Left renal pelvis (tissue), 4 donors: ENCODE data around the gene JAG2. TPM values are rescaled to one million over a fixed set of nuclear protein-coding genes. Genes with fewer than 3 reads are reported as not detected.

Experiments
- DNase-seq, 4 donors: peaks; one replicate each; pipeline ENCODE4 v3.0.0-alpha.2; 2013; ENCODE audit warnings: low read depth in 4 of 4, low spot score in 3 of 4
- polyA plus RNA-seq, 4 donors: library from polyadenylated mRNA; unstranded; fragments of 120-200 nt; gene quantifications; one replicate each; pipeline ENCODE4 v1.2.1, GENCODE V29; 2013; ENCODE audit not compliant: insufficient read length in 4 of 4

The JAG2 gene
- polyA plus RNA-seq, 4 donors: 5.4 to 10.9 (median 7.4) TPM

DNA sequence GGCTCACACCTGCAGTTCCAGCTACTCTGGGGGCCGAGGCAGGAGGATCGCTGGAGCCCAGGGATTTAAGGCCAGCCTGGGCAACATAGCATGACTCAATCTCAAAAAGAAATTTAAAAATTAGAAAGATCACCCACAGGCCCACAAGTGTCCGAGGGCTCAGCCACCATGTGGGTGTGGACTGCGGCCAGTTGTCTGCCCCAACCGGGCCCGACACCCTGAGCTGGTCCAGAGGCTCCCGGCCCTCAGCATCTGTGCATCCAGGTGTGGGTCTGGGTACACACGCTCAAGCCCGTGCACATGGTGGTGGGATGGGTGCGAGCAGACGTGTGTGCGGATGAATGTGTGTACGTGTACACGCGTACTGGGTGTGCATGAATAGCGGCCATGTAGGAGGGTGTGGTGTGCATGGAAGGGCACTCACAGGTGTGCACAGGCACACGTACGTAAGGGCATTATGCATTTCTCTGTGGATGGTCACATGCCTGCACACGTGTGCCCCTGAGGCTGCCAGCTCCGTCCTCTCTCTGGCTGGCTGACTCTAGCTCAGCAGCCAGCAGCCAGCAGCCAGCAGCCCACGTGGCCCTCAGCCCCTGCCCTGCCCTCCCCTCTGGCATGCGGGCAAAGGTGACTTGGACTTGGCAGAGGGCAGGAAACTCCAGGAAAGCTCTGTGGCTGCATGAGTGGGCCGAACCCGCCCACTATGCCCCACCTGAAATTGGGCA is 35.8 kb upstream of the JAG2 start:
- DNase-seq: no peak

DNA sequence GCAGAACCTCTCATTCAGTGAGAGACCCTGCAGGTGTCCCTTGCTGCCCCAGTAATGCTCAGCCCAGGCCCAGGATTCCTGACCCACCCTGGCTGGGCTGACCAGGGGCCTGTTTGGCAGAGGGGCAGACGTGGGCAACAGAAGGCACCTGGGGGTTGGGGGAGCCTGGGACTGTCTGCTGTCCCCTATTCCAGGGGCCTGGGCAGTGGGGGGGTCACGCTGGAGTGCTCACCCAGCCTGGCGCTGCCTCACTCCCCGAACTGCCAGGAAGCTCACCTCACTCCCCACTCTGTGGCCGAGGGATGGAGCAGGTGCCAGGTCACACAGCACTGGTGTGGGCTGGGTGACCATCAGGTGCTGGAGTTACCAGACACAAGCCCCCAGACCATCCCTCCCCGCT is 35.1 kb upstream of the JAG2 start:
- no peak for DNase-seq

DNA sequence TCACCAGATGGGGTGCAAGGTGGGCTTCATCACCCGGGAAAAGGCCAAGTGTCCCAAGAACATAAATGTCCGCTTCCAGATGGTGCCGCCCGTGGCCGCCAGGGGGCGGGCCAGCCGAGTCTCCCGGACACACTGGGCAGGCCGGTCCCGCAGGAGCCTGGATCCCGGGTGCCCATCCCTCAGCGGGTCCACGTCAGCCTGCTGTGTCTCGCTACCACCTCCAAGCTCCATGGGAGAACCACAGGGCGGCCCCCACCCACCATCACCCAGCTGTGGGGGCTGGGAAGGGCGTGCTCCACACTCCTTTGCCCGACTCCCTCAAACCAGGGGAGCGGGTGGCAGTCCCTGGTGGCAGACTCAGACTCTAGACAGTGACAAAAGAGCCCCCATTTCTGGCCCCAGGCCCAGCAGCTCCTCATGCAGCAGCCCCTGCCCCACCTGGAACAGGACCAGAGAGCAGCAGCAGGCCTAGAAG is 34.5 kb upstream of the JAG2 start:
- no peak for DNase-seq

DNA sequence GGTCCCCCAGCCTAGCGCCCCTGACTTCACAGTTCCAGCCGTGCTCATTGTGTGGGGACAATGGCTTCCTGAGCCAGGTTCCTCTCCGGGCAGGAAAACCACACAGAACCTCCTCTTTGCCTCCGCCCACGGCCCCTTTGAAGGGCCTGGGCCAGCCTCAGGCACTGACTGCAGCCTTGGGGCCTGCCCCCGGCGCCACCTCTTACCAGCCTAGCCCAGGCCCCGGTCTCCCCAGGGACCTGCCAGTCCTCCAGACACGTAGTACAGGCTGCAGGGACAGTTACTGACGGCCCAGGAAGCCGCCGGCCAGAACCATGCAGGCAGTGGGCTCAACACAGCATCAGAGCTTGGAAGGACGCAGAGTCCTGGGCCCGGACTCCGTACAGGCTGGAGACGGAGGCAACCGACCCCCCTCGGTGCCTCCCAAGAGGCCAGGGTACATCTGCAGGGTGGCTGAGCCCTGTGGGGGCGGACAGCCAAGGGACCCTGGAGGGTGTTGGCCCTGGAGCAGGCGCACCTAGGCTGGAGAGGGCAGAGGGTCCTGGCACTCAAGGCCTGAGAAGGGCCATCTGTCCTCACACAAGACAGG is 33.4 kb upstream of the JAG2 start:
- DNase-seq: no peak

DNA sequence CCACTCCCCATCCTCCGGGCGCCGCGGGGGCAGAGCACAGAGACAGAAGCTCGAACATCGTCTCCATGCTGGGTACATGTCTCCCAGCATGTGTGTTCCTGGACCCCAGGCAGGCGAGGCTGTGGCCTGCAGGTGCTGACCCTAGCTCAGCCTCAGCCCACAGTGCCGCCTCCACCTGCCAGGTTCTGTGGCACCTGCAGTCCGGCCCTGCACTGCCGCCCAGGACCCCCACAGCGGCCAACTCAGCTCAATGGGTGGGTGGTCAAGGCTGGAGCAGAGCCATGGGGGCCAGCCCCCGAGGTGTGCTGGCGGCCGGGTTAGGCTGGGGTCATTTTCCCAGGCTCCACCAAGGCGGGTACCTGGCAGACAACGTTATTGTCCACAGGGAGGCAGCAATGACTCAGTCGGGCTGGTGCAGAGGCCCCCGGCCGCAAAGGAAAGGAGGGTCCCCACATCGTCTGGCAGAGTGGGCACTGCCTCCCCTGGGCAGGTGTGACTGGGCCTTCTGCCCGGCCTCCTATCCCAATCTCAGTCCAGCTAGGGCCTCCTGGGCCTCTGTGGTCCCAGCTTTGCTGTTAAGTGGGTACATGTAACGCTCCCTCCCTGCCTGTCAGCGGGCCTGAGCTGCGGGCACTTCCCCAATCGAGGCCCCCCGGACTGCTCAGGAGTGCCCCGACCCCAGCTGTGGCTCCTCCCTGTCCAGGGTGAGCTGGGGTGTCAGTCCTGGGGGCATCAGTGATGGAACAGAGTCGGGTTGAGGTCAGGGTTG is 32.8 kb upstream of the JAG2 start:
- no peak for DNase-seq

DNA sequence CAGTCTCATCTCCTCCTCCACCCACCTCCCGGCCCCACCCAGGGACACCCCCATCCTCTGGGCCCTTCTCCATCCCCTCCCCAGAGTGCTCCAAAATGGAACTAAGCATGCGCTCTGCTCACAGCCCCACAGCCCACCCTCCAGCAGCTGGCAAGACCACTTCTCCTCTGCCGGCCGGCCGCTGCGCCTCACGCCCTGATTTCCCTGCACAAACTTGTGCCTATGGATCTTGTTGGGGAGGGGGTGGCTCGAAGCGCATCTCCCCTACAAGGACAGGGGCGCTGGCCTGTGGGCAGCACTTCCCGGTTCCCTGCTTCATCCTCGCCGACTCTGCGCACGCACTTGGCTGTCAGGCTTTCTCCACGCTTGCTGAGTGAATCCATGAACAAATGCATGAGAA is 32.1 kb upstream of the JAG2 start:
- DNase-seq: no peak

DNA sequence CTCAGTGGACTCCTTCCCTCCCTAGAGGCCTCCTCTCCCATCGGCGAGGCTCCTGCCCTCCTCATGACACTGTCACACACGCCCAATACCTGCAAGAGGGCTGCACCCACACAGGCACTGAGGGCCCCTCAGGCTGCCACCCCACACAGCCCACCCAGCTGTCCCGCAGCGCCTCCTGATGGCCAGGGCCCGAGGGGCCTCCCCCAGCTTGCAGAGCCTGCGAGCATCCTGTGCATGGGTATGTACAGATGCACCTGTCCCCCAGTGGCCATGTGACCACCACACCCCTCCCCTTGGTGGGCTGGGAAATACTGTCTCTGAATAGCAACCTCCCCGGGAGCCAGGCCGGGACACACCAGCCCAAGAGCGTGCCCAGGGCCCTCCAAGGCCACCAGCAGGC is 31.5 kb upstream of the JAG2 start:
- no peak for DNase-seq

DNA sequence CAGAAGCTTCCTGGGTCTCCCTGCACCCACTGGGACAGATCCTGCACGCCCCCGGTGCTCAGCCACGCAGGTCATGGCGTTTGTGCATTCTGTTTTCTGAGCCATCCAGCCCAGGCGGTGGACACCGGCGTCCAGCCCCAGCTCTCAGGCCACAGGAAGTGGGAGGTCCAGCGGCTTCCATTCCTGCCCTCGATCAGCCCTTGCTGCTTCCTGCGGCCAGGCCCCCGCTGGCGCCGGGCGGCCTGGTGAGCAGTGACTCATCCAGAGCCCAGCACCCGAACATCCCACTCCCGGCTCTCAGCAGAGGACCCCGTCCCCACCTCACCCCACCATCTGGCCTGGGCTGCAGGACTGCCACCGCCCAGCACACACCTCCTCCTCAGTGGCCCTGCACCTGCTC is 30.5 kb upstream of the JAG2 start:
- no peak for DNase-seq

DNA sequence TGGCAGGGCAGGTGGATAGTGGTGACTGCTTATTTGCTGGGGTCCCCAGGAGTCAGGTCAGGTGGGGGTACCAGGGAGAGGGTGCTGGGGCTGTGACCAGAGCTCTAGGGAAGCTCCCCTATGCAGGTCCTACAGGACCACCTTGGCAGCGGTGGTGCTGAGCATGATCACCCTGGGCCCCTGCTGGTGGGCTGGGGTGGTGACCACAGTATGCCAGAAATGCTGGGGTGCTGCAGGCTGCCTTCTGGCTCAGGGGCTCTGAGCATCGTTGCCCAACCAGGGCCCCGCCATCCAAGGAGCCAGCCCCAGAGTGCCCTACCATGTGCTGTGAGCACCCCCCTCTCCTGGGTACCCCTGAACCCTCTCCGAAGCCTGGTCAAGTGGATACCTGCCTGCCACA is 30.0 kb upstream of the JAG2 start:
- DNase-seq: no peak

DNA sequence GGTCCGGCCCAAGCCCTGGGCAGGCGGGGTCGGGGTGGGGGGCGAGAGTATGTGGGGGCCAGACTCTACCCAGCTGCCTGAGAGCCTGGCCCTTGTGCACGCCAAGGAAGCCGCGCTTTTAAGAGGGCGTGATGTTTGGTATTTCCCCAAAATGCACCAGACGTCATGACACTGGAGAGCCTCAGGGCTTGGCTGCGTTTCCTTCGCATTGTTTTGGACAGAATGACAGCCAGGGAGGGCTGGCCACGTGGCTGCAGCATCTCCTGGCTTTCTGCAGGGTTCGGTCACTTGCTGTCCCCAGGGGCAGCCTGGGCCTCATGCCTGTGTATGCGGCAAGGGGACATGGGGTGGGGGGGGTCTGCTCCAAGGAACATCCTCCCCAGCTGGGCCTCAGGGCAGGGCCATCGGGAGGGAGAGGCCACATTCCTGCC is 28.6 kb upstream of the JAG2 start:
- no peak for DNase-seq

DNA sequence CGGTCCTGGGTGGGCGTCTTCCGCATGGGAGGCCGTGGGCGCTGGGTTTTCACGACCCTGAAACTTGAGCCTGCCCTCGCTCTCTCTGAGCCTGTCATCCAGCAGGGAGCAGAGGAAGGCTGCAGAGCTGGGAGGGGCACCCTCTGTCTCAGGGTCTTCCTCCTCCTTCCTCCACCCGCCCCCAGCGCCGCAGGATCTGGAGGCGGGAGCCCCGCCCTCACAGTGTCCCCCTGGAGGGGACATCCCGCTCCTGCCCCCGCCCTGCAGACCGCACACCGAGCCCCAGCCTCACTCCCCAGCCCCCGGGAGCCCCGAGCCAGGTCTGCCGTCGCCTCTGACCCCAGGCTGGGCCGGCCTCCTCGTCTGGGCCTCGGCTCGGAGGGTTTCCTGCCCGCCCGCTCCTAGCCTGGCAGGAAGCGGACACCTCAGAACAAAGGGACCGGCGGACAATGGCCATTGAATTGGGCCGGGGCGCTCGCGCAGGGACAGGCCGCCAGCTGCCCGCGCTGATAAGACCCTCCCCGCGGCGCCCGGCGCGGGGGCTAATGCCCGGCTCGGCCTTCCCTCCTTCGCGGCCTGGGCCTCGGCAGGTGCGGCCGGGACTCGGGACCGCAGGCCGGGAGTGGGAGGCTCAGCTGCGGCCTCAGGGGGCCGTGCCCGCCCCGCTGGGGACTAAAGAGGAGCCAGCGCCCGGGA is 27.8 kb upstream of the JAG2 start:
- DNase-seq: no peak

DNA sequence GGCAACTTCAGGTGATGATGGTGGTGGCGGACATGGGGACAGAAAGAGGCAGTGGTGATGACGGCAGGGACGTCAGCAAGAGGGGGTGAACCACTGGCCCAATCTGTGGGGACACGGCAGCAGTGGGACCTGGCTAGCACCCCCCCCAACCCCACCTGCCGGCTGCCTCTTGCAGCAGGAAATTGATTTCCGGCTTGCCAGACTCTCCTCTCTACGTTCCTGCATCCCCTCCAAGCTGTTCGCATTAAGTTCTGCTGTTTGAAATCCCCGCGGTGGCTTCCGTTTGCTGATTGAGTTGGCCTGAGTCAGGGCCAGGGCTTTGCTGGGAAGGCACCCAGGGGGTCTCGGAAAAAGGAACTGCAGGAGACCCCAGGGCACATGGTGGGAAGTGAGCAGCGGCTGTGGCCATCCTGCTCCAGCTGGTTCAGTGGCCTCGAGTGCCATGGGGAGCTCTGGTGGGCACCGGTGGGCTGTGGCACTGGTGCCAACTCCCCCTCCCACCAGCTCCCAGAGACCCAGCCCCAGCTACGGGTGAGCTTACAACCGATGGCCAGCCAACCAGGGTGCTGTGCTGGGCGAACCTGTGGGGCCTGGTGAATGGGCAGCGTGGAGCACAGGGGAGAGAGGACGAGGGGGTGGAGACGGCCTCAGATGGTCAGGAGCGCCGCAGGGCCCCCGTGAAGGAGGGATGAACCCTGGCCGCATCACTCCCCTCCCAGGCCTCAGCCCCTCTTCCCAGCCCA is 27.1 kb upstream of the JAG2 start:
- no peak for DNase-seq

DNA sequence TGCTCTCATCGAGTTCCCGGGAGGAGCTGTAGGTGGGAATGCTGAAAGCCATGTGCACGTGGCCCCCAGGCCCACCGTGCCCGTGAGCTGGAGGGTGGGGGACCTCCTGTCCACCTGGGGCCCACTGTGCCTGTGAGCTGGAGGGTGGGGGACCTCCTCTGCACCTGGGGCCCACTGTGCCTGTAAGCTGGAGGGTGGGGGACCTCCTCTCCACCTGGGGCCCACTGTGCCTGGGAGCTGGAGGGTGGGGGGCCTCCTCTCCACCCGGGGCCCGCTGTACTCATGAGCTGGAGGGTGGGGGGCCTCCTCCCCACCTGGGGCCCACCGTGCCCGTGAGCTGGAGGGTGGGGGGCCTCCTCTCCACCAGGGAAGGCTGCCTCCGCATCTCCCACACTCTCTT is 26.5 kb upstream of the JAG2 start:
- no peak for DNase-seq

DNA sequence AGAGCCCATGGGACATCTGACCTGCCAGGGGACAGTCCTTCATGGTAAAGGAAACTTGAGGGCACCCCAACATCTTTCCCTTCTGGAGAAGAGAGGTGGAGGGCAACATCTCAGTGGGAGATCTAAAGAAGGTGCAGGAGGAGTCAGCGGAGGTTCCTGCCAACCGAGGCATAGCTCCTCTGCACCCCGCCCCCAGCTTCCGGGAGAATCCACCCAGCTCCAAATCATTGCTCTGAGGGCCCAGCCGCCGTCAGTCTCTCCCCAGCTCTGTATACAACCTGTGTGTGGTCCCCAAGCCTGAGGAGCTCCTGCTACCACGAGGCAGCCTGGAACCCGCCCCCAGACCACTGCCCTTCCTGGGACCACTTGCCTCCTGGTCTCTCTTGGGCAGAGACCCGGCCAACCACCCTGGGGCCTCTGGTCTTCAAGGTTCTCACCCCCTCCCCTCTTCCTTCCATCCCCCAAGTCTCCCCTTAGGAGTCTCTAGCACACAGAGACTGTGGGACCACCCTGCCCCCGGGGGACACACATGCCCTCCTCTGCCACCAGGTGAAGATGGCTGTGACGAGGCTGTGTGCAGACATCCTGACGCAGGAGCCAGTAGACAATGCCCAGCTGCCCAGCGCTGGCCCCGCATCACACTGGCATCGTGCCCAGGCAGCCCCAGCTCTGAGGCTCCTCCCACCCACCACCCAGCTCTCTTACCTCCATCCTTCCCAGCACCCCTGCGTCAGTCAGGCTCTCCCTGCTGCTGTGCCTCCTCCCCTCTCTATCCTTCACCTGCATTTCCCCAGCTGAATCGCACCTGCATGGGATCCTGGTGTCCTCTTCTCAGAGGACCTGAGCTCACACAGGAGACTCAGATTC is 25.6 kb upstream of the JAG2 start:
- DNase-seq: no peak

DNA sequence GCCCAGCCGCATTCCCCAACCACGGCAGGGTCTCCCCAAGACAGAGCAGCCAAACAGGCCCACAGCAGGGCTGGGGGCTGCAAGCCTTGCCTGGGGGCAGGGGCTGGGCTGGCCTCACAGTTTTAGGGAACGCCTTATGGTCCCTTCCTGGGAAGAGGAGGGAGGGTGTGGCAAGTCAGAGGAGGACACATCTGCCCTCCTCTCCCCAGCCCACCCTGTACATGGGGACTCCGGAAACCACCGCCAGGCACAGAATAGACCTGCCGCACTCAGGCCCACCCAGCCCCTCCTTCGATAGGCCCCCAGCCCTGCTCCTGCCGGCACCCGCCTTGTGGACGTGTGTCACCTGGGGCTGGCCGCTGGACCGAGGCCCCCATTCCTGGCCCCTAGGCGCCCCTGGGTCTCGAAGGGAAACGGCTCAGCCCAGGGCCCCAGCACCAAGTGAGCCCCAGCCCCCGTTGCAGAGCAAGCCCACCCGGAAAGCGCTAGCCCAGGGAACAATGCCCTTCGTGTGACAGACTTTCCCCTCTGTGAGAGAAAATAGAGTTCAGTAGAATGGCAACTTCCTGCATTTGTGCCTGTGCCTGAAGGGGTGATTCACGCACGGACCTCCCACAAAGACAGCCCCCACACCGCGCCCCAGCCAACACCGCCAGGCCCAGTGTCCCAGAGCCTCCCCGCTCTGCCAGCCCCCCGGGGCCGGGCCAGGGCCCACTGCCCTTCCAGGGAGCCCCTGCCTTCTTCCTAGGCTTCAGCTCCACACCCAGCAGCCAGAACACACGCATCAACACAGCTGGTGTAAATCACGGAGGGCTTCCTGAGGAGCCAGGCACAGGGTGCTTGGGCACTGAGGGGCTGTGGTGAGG is 24.5 kb upstream of the JAG2 start:
- no peak for DNase-seq

DNA sequence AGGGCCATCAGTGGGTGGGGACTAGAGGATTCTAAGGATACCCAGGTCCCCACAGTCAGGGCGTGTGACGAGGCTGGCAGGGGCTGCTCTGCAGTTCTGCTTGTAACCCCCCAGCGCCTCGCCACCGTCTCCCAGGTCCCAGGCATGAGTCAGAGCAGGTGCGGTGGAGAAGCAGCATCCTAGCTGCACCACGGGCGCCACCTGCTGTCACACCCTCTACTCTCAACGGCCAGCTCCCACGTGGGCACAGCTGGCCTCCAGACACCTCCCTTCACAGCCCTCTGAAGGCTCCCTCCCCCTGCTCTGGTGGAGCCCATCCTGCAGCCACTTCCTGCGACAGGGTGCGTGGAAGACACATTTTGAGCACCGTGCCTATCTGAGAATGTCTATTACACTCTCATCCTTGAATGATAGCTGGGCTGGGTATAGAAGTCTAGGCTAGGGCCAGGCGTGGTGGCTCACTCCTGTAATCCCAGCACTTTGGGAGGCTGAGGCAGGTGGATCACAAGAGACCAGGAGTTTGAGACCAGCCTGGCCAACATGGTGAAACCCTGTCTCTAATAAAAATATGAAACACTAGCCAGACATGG is 19.5 kb upstream of the JAG2 start:
- no peak for DNase-seq

DNA sequence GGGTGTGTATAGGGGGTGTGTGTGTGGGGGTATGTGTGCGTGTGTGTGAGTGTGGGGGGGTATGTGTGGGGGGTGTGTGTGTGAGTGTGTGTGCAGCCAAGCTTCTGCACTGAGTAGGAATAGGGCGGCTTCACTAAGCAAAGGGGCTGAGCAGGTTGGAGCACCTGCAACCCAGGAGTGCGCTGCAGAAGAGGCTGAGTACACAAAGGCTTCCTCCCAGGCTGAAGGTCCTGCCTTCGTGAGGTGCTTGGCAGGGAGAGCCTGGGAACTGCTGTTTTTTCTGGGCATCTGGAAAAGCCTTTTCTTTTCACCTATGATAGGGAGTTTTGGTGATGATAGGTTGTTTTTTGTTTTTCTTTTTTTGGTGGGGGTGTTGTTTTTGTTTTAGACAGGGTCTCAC is 18.5 kb upstream of the JAG2 start:
- no peak for DNase-seq

DNA sequence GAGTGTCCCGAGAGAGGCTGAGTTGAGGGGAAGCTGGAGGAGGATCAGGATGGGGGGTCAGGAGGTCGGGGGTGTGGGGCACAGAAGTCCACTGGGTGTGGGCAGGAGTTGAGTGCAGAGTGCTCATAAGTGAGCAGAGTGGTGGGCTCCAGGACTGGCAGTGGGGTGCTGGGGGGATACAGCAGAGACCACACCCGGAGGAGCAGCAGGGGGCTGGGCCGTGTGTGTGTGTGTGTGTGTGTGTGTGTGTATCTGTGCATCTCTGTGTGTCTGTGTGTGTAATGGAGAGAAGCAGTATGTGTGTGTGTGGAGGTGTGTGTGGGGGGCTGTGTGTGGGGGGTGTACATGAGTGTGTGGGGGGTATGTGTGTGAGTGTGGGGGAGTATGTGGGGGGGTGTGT is 17.4 kb upstream of the JAG2 start:
- no peak for DNase-seq
